HG03196 (cell line): Measurements from ENCODE around the gene COL5A1.

Experiments
- ATAC-seq: cut with Tn5 transposase; IDR thresholded peaks from one replicate; pipeline ENCODE4 v1.9.1; 2021; ENCODE audit not compliant: unreplicated experiment

The COL5A1 gene

GRCh38 chr9:134759913-134760312, 118.3 kb downstream of the COL5A1 start:
- ATAC-seq = no peak

DNA sequence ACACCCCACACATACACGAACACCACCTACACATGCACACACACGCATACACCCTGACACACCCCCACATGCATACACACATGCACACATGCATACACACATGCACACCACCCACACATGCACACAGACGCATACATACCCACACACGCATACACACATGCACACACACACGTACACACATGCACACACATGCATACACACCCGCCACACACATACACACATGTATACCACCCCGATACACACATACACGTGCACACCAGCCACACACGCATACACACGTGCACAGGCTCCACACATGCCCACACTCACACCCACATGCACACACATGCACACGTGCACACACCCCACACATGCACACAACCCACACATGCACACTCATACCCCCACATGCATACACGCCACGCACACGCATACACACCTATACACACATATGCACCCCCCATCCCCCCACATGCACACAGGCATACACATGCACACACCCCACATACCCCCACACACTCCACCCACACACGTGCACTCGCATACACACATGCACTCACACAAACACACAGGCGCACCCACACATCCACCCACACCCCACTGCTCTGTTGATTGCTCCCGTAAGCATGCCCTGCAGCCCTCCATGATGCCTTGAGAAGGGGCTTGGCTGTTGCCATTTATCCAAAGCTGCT, 119.3 kb downstream of the COL5A1 start:
- no peak for ATAC-seq

DNA sequence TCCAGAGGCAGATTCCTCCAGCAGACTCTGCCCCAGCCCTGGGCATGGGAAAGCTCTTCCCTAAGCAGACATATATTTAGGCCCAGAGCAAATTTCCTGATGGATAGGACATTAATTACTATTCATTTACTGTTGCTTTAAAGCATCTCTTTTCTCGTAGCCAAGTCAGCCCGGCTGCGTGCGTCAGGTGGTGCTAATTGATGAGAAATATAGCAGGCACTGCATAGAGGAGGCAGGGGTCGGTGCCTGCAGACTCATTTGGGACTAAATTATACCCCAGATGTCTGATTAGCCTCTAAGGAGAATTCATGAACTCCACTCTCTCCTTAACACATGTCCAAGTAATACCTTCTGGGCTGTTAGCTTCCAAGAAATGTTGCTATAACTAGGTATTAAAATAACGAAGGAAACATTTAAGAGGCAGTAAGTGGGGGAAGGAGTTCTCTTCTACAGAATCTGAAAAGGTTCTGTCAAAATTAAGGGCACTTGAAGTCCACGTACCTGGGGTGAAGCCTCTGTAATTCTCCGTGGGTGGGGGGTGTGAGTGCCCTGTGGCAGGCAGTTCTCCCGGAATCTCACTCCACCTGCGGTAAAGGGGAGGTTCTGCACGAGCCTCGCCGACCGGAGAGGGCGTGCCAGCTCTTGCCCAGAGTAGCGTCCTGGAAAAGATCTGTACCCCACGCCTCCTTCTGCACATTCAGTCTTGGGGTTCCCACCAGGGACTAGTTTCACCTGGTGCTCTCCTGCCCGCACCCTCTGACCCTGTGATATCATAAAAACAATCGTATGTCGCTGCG, 123.1 kb downstream of the COL5A1 start:
- no peak for ATAC-seq

- ATAC-seq = no peak
Measured at GRCh38 chr9:134765785-134766184, 124.2 kb downstream of the COL5A1 start.

DNA sequence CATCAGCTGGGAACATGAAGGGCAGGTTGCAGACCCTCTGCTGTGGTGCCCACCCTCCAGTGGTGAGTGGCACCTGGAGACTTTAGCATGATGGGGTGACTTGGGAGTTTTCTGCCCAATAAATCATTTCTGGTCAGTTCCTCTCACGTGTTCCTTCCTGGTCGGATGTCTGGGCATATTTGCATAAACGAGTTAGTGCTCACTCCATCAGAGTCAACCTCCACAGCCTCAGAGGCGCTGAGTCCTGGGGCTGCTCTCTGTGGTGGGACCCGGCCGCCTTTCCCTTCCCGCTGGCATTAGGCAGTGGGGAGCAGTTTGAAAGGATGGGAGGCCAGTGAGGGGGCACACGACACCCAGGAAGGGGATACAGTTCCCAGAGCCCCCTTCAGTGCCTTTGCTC, 125.0 kb downstream of the COL5A1 start:
- no peak for ATAC-seq

DNA sequence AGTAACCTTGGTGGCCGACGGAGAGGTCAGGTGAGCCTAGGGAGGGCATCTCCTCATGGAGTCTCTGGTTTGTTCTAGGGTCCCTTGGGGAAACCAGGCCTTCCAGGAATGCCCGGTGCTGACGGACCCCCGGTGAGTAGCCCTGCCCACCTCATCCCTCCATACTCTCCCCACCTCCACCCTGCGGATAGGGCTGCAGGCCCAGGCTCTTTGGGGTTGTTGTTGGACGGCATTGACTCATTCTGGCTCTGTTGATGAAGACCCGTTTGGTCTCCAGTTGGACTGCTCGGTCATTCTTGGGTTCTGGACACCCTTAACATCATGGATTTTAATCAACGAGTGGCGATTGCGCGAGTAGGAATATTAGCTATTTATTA, 126.7 kb downstream of the COL5A1 start:
- ATAC-seq = no peak

GRCh38 chr9:134768709-134769351, 127.2 kb downstream of the COL5A1 start:
- no peak for ATAC-seq

DNA sequence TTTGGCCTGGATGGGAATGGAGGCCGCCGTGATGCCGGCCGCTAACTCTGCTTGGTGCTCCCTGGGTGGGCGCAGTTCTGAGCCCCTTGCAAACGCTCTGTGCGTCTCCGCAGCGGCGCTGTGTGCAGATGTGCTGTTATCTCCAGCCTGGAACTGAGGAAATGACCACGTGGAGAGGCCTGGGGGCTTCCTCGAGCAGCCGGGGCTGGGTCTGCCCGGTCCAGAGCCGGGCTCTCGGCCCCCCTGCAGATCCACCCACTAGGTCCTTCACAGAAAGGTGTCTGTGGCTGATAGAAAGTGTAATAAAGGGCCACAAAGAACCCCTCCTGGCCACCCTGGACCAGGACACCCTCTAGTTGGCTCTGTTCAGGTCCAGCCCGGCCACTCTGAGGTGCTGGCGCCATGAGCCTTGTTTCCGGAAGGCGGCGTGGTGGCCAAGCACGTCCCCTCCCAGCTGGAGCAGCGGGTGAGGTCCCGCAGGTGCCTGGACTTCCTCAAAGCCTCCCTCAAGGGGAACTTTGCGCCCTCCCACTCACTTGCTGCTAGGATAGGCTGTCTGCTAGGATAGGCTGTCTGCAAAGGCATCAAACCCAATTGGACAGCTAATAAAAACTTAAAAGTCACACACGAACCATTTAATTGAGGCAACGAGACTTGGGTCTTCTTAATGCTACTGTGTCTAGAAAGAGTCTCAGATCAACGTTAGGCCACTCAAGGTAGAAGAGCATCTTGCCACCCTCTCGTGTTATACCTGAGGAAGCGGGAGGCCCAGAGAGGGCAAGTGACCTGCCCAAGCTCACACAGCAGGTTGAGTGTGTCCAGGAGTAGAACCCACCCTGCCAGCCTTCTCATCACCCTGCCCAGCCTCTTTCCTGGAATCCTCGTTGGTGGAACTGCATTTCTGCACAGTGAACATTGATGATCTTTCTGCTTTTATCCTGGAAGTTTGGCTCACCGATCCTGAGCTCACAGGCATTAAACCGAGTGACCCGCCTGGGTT, 129.7 kb downstream of the COL5A1 start:
- no peak for ATAC-seq

GRCh38 chr9:134772331-134772730, 130.7 kb downstream of the COL5A1 start:
- ATAC-seq = no peak

- ATAC-seq = no peak
Measured at GRCh38 chr9:134773842-134774241, 132.2 kb downstream of the COL5A1 start.

DNA sequence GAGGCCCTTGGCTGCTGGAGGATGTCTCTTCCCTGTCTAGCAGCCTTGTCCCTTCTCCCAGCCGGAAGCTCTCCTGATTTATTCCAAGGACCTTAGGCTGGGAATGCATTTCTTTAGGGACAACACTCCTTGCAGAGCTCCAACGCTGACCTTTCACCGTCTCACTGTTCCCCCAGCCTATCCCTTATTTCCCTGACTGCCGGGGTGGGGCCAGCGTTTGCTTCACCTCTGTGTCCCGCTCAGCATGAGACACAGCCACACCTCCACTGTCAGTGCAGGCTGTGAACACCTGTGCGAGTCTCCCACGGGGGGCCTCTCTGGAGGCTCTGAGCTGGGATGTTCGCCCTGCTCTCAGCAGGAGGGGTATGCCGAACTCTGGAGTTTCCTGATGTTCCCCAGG, 132.8 kb downstream of the COL5A1 start:
- ATAC-seq = no peak

DNA sequence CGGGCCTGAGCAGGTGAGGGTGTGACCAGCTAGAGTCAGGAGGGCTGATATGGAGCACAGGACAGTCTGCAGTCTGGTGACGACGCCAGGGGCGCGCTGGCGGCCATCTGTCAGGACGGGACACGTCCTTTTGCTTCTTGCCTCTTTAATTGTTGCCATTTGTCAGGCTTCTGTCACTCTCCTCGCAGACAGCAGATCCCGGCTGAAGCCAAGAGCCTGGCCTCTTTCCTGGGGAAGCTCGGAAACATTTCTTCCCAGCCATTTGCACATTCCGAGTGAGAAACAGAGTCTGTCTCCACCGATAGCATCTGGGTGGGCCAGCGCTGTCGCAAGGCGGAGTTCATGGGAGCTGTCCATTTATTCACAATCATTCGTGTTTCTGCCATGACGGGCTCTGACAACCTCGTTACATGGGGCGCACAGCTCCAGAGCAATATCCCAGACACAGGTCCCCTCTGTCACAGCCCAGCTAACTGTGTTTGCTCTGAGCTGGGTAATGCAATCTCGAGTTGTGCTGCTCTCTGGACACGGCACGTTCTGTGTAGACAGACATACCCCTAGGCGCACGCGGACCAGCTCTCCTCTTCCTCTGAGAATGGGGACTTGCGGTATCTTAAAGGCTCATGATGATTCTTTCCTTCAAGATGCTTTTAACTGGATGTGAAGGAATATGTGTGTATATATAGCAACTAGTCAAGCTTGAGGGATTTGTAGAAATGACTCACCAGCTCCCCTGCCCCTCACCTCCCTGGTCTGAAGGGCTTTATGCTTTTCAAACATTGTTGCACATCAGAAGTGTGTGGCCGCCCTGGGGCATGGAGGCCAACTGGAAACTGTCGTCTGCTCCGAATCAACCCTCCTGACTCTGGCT, 133.7 kb downstream of the COL5A1 start:
- ATAC-seq = no peak

- no peak for ATAC-seq
Measured at GRCh38 chr9:134776080-134776796, 134.6 kb downstream of the COL5A1 start.

DNA sequence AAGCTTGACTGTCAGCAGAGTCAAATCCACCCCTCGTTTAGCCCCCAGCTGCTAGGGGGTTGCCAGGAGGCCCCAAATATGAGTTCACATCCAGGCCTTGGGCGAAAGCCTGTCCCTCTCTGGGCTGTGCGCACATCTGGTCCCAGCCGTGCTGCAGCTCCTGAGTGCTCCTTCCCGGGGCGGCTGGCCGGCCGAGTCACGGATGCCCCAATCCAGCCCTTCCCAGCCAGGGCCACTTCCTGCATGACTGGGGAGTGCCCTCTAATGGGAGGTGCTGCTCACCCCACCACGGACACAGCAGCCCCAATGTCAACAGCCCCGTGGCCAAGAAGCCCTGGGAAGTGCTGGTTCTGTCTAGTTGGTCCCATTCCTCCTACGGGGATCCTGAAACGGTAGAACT, 135.6 kb downstream of the COL5A1 start:
- no peak for ATAC-seq

GRCh38 chr9:134778156-134778555, 136.6 kb downstream of the COL5A1 start:
- ATAC-seq = no peak

- ATAC-seq = no peak
Measured at GRCh38 chr9:134778841-134779411, 137.3 kb downstream of the COL5A1 start.

- no peak for ATAC-seq
Measured at GRCh38 chr9:134779640-134780039, 138.0 kb downstream of the COL5A1 start.

DNA sequence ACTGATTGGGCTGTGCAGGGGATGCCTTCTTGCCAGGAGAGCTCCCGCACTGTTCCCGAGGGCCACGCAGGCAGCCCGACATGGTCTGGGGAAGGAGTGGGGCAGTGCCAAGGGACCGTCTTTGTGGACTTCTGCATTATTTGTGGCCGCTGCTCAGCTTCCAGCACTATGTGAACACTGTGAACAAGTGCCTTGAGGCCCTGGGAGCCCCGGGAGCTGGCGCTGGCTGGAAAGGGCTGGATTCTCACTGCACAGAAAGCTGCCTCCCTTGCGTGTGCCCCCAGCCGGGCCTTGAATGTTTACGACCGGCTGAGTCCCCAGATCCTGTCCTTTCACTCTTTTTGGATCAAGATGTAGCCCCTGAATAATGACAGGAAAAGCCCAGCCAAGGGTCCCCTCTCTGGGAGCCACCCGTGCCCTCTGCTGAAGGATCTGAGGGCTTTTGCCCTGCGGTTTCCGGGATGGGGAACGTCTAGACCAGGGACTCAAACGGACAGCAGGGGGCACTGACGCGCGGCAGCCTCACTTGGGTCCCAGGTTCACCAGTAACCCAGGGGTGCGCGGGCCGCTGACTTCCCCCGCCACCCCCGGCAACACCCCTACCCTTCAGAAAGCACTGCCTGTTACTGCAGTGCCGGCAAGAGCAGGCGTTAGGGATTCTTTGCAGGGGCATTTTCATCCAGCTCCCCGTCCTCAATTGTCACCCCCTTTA, 140.1 kb downstream of the COL5A1 start:
- no peak for ATAC-seq
